ENCODE measurements around the gene IL10RB.

The IL10RB gene

GRCh38 chr21:33236766-33237165 lies 29.4 kb upstream of the IL10RB start:
- no peak for DNase-seq
- no peak for ATAC-seq (ENCODE audit: insufficient read depth, low read depth)
- Histone ChIP-seq H2AFZ (ENCODE audit: low read depth, low read length) (no peak overlapping the region), H3K27ac (ENCODE audit: low read length) (peak overlapping the region; percentile 56; the same call in 1 of the 2 replicates), H4K20me1 (ENCODE audit: insufficient read depth, low read length) (peaks cover 32% of the 10 kb centered on the region; the same call in 1 of the 2 replicates), H3K9ac (ENCODE audit: low read depth, low read length) (no peak overlapping the region; the same call in 1 of the 2 replicates), H3K4me1 (ENCODE audit: insufficient read depth, low read length) (peaks cover 85% of the 10 kb centered on the region), H3K4me3 (ENCODE audit: low read depth in 1 of 2, low read length in 2 of 2) (no peak overlapping the region), H3K27me3 (ENCODE audit: insufficient read depth, low read length, poor library complexity) (no peaks in the 10 kb centered on the region), H3K36me3 (ENCODE audit: insufficient read depth, low read length) (peaks cover 29% of the 10 kb centered on the region), H3K9me3 (ENCODE audit: insufficient read depth, low read length, severe bottlenecking) (no peaks in the 10 kb centered on the region), H3K79me2 (ENCODE audit: insufficient read depth, low read length) (peaks cover 98% of the 10 kb centered on the region), H3K4me2 (ENCODE audit: insufficient read depth, low read length) (no peak overlapping the region)
- TF ChIP-seq CTCF (IDR thresholded peaks at IDR 0.05; ENCODE audit: borderline replicate concordance, extremely low read depth, low read length, poor library complexity, severe bottlenecking) (no peak), EZH2 (IDR thresholded peaks at IDR 0.05; ENCODE audit: borderline replicate concordance, low read depth, low read length, severe bottlenecking) (no peak)

- Histone ChIP-seq H3K4me2 (ENCODE audit: insufficient read depth, low read length) (no peak overlapping the region), H3K27me3 (ENCODE audit: insufficient read depth, low read length, poor library complexity) (no peaks in the 10 kb centered on the region), H4K20me1 (ENCODE audit: insufficient read depth, low read length) (peaks cover 31% of the 10 kb centered on the region; the same call in 1 of the 2 replicates), H3K4me1 (ENCODE audit: insufficient read depth, low read length) (peaks cover 84% of the 10 kb centered on the region), H2AFZ (ENCODE audit: low read depth, low read length) (no peak overlapping the region), H3K36me3 (ENCODE audit: insufficient read depth, low read length) (peaks cover 35% of the 10 kb centered on the region), H3K9ac (ENCODE audit: low read depth, low read length) (no peak overlapping the region), H3K27ac (ENCODE audit: low read length) (peak overlapping the region; percentile 32; the same call in 1 of the 2 replicates), H3K79me2 (ENCODE audit: insufficient read depth, low read length) (peaks cover 96% of the 10 kb centered on the region), H3K9me3 (ENCODE audit: insufficient read depth, low read length, severe bottlenecking) (no peaks in the 10 kb centered on the region), H3K4me3 (ENCODE audit: low read depth in 1 of 2, low read length in 2 of 2) (no peak overlapping the region)
- DNase-seq (no peak), ATAC-seq (ENCODE audit: insufficient read depth, low read depth) (no peak)
- TF ChIP-seq CTCF (IDR thresholded peaks at IDR 0.05; ENCODE audit: borderline replicate concordance, extremely low read depth, low read length, poor library complexity, severe bottlenecking), result no peak
- TF ChIP-seq EZH2 (IDR thresholded peaks at IDR 0.05; ENCODE audit: borderline replicate concordance, low read depth, low read length, severe bottlenecking), result no peak
These were observed 28.7 kb upstream of the IL10RB start for GRCh38 chr21:33237486-33237885.

- peaks cover 40% of the 10 kb centered on the region for H3K36me3 ChIP-seq (ENCODE audit: insufficient read depth, low read length)
These were observed 28.0 kb upstream of the IL10RB start for GRCh38 chr21:33238146-33238545.

More at GRCh38 chr21:33238146-33238545, 28.0 kb upstream of the IL10RB start:
- no peak overlapping the region for H3K4me3 ChIP-seq (ENCODE audit: low read depth in 1 of 2, low read length in 2 of 2)
- peaks cover 95% of the 10 kb centered on the region for H3K79me2 ChIP-seq (ENCODE audit: insufficient read depth, low read length)
- DNase-seq (no peak), ATAC-seq (ENCODE audit: insufficient read depth, low read depth) (no peak)
- no peak overlapping the region for H3K4me2 ChIP-seq (ENCODE audit: insufficient read depth, low read length)
- no peak overlapping the region for H2AFZ ChIP-seq (ENCODE audit: low read depth, low read length)
- peak overlapping the region; percentile 1 for H3K27ac ChIP-seq (ENCODE audit: low read length)
- H3K9ac ChIP-seq (ENCODE audit: low read depth, low read length), result no peak overlapping the region
- H4K20me1 ChIP-seq (ENCODE audit: insufficient read depth, low read length), result peaks cover 31% of the 10 kb centered on the region; the same call in 1 of the 2 replicates
- H3K4me1 ChIP-seq (ENCODE audit: insufficient read depth, low read length), result peaks cover 82% of the 10 kb centered on the region
- no peaks in the 10 kb centered on the region for H3K27me3 ChIP-seq (ENCODE audit: insufficient read depth, low read length, poor library complexity)
- no peaks in the 10 kb centered on the region for H3K9me3 ChIP-seq (ENCODE audit: insufficient read depth, low read length, severe bottlenecking)
- TF ChIP-seq CTCF (IDR thresholded peaks at IDR 0.05; ENCODE audit: borderline replicate concordance, extremely low read depth, low read length, poor library complexity, severe bottlenecking), result no peak
- no peak for TF ChIP-seq EZH2 (IDR thresholded peaks at IDR 0.05; ENCODE audit: borderline replicate concordance, low read depth, low read length, severe bottlenecking)

Measured in DND-41 (cell line).